C4-2B (cell line): ENCODE measurements around the gene PAX9.
A peak's percentile ranks its signal among the peaks of the same experiment; 100 is the strongest.

ENCODE experiments used
- H3K27ac ChIP-seq: fragments of 450-650 bp; 2 replicates; pipeline ENCODE4 v1.5.1; 2017
- ZFX ChIP-seq: fragments of 450-650 bp; IDR thresholded peaks from 2 replicates; pipeline ENCODE4 v1.6.1; 2017
- TF ChIP-seq, protein P1 (sequence below): fragments of 450-650 bp; conservative IDR thresholded peaks from 2 replicates; pipeline ENCODE4 v1.5.1; 2017; ENCODE audit warnings: mild to moderate bottlenecking

The PAX9 gene

GRCh38 chr14:36661506-36662257, at the start of gene PAX9:
TSS of gene PAX9 (plus strand) at chr14:36661860. CDS start at chr14:36662090, 230 bp downstream.
- TF ChIP-seq, protein P1, sequence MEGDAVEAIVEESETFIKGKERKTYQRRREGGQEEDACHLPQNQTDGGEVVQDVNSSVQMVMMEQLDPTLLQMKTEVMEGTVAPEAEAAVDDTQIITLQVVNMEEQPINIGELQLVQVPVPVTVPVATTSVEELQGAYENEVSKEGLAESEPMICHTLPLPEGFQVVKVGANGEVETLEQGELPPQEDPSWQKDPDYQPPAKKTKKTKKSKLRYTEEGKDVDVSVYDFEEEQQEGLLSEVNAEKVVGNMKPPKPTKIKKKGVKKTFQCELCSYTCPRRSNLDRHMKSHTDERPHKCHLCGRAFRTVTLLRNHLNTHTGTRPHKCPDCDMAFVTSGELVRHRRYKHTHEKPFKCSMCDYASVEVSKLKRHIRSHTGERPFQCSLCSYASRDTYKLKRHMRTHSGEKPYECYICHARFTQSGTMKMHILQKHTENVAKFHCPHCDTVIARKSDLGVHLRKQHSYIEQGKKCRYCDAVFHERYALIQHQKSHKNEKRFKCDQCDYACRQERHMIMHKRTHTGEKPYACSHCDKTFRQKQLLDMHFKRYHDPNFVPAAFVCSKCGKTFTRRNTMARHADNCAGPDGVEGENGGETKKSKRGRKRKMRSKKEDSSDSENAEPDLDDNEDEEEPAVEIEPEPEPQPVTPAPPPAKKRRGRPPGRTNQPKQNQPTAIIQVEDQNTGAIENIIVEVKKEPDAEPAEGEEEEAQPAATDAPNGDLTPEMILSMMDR = no peak
- TF ChIP-seq ZFX = no peak
- peak within 1 kb of the TSS; percentile 90 for H3K27ac ChIP-seq

- no peak for TF ChIP-seq ZFX
- no peak overlapping the region for H3K27ac ChIP-seq
Measured at GRCh38 chr14:36617824-36618223, 43.8 kb upstream of the PAX9 start.

DNA sequence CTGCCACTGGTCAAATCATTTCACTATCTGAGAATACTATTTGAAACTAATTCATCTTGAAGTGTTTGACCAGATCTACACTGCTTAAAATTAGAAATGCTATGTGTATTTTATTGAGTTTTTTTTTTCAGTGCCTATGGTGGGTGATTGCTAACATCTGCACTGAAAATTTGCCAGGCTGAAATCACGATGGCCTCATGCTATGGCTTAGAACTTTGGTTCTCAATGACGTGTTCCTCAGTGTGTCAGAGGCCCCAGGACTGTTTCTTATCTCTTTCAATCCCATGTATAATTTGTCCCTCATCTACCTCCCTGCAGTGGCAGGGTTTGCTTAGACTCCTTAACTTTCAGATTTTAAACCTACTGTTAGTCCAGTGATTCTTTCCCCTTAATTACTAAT, 43.0 kb upstream of the PAX9 start:
- no peak for TF ChIP-seq ZFX
- TF ChIP-seq, protein P1 = no peak

GRCh38 chr14:36619131-36619530, 42.5 kb upstream of the PAX9 start:
- H3K27ac ChIP-seq = no peak overlapping the region
- no peak for TF ChIP-seq ZFX
- TF ChIP-seq, protein P1 = no peak

More for the DNA sequence above, 43.0 kb upstream of the PAX9 start:
- H3K27ac ChIP-seq = no peak overlapping the region

- H3K27ac ChIP-seq = no peak overlapping the region
- TF ChIP-seq, protein P1 = no peak
- no peak for TF ChIP-seq ZFX
Measured at GRCh38 chr14:36619853-36620252, 41.8 kb upstream of the PAX9 start.

DNA sequence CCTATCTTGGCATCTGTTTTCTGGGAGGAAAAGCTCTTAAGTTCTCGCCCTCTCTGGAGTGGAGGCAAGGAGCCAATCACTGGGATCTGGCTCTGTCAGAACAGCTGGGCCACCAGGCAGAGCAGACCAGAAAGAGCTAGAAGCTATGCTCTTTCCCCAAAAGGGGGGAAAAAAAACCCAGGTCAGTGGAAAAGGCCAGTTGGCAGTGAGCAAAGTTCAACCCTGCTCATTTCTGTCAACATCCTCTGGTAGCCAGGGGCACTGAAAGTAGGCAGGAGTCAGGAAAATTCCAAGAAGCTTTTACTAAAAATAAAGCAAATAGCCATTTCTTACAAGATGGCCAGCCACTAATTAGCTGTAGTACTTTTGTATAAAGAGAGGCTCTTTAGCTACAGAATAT, 36.6 kb upstream of the PAX9 start:
- no peak overlapping the region for H3K27ac ChIP-seq
- TF ChIP-seq, protein P1 = no peak
- no peak for TF ChIP-seq ZFX

DNA sequence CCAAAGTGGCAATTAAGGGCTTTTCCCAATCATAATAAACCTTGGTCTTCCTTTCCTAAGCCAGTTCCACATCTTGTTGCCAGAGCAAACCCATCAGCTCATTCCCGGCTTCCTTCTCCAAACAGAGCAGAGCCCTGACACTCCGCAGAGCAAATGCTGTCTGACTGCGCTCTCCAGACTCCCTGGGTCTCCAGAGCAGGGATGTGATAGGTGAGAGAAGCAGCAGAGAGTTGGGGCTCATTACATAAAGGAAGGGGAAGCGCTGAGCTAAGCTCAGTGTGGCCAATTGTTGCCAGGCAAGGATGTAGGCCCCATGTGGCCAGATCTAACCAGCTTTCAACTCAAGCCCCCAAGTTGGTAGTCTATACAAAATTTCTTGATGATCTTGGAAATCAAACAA, 36.2 kb upstream of the PAX9 start:
- H3K27ac ChIP-seq = no peak overlapping the region
- TF ChIP-seq ZFX = no peak
- TF ChIP-seq, protein P1 = no peak

DNA sequence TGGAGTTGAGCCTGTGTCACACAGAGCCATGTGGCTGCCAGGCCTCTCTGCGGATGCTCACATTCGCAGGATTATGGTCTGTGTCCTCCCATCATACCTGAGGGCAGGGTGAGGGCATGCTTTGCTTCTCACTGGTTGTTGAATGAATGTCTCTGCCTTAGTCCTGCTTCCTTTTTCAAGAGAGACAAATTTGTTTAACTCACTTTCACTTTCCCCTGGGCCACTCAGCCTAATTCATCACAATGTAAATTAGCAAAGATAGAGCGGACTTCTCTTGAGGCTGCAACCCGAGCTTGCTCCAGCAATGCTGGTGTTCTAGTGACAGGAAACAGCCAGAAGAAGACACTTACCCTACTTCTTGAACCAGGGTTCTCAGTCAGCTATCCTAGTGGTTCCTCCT, 35.5 kb upstream of the PAX9 start:
- TF ChIP-seq, protein P1 = no peak
- TF ChIP-seq ZFX = no peak

More for the DNA sequence above, 35.5 kb upstream of the PAX9 start:
- no peak overlapping the region for H3K27ac ChIP-seq
